Skeletal muscle satellite cell (primary cell): ENCODE results near the gene GRN. TPM values are rescaled to one million over a fixed set of nuclear protein-coding genes. Genes with fewer than 3 reads are reported as not detected.
A peak's percentile ranks its signal among the peaks of the same experiment; 100 is the strongest.

ENCODE experiments used
- H3K27me3 ChIP-seq: 2 replicates; pipeline ENCODE4 v1.7.0; 2013; ENCODE audit warnings: low read length; ENCODE audit not compliant: control insufficient read depth, insufficient read depth
- H3K36me3 ChIP-seq: 2 replicates; pipeline ENCODE4 v1.7.0; 2013; ENCODE audit warnings: mild to moderate bottlenecking, control low read depth, low read length; ENCODE audit not compliant: insufficient read depth
- H3K4me1 ChIP-seq: 2 replicates; pipeline ENCODE4 v1.7.0; 2013; ENCODE audit warnings: low read length; ENCODE audit not compliant: control insufficient read depth, insufficient read depth
- H3K4me2 ChIP-seq: 2 replicates; pipeline ENCODE4 v1.7.0; 2013; ENCODE audit warnings: mild to moderate bottlenecking, low read length
- H3K4me3 ChIP-seq: 2 replicates; pipeline ENCODE4 v1.7.0; 2013; ENCODE audit warnings: low read length
- H3K9ac ChIP-seq: 2 replicates; pipeline ENCODE4 v1.7.0; 2013; ENCODE audit warnings: mild to moderate bottlenecking, low read depth, low read length, moderate library complexity
- H3K9me3 ChIP-seq: replicated peaks from 2 replicates; pipeline ENCODE4 v1.7.0; 2013; ENCODE audit warnings: mild to moderate bottlenecking, control low read depth, low read length
- total RNA-seq: library from RNA; depleted of rRNA; stranded (reverse); fragments of >200 nt; gene quantifications from 2 replicates; pipeline ENCODE4 v1.2.3, GENCODE V29; 2012; rRNA removed

The GRN gene
- total RNA-seq, result 176 and 177 TPM in 2 replicates

DNA sequence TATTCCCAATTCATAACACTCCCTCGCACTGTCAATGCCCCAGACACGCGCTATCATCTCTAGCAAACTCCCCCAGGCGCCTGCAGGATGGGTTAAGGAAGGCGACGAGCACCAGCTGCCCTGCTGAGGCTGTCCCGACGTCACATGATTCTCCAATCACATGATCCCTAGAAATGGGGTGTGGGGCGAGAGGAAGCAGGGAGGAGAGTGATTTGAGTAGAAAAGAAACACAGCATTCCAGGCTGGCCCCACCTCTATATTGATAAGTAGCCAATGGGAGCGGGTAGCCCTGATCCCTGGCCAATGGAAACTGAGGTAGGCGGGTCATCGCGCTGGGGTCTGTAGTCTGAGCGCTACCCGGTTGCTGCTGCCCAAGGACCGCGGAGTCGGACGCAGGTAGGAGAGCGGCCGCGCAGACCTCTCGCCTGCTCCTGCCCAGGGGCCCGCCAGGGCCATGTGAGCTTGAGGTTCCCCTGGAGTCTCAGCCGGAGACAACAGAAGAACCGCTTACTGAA lies at the start of gene GRN:
GRN (plus strand) TSS at position 364 of the 515 bp plus-strand sequence. CDS start 3,863 bp downstream, outside the sequence.
- peak within 1 kb of the TSS; percentile 90 for H3K9ac ChIP-seq
- peaks cover 12% of the 10 kb centered on the region for H3K4me1 ChIP-seq
- H3K4me3 ChIP-seq, result peak within 1 kb of the TSS; percentile 92
- peak within 1 kb of the TSS; percentile 94 for H3K4me2 ChIP-seq
- no peaks in the 10 kb centered on the region for H3K36me3 ChIP-seq
- no peaks in the 10 kb centered on the region for H3K9me3 ChIP-seq
- H3K27me3 ChIP-seq, result no peaks in the 10 kb centered on the region

DNA sequence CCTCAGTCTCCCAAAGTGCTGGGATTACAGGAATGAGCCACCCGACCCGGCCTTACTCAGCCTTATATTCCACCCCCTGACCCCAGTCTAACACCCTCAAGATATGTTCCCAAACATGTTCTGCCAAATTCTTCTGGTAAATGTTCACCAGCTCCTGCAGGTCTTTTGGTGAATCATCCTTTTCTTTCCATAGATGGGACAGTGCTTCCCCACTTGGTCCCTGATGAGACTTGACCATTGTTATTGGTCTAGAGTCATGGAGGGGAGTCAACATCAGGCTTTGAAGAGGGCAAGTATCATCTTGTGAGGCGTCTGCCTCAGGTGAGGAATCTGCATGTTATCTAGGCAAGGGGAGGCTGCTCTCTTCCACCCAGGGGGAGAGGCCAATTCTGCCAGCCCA lies 47.1 kb upstream of the GRN start:
- H3K9me3 ChIP-seq, result no peaks in the 10 kb centered on the region
- H3K36me3 ChIP-seq, result no peaks in the 10 kb centered on the region
- peaks cover 36% of the 10 kb centered on the region for H3K27me3 ChIP-seq
- H3K9ac ChIP-seq, result no peak overlapping the region
- H3K4me2 ChIP-seq, result no peak overlapping the region
- H3K4me1 ChIP-seq, result no peaks in the 10 kb centered on the region
- H3K4me3 ChIP-seq, result no peak overlapping the region

DNA sequence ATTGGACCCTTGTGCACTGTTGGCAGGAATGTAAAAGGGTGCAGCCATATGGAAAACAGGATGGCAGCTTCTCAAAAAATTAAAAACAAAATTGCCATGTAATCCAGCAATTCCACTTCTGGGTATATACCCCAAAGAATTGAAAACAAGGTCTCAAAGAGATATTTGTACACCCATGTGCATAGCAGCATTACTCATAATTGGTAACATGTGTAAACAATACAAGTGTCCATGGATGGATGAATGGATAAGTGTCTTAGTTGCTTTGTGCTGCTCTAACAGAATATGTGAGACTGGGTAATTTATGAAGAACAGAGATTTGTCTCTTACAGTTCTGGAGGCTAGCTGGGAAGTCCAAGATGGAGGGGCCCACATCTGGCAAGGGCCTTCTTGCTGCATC lies 40.5 kb upstream of the GRN start:
- Histone ChIP-seq H3K36me3 (no peaks in the 10 kb centered on the region), H3K9me3 (no peaks in the 10 kb centered on the region), H3K27me3 (peaks cover 33% of the 10 kb centered on the region), H3K9ac (no peak overlapping the region), H3K4me1 (peaks cover 7% of the 10 kb centered on the region), H3K4me3 (no peak overlapping the region), H3K4me2 (no peak overlapping the region)

DNA sequence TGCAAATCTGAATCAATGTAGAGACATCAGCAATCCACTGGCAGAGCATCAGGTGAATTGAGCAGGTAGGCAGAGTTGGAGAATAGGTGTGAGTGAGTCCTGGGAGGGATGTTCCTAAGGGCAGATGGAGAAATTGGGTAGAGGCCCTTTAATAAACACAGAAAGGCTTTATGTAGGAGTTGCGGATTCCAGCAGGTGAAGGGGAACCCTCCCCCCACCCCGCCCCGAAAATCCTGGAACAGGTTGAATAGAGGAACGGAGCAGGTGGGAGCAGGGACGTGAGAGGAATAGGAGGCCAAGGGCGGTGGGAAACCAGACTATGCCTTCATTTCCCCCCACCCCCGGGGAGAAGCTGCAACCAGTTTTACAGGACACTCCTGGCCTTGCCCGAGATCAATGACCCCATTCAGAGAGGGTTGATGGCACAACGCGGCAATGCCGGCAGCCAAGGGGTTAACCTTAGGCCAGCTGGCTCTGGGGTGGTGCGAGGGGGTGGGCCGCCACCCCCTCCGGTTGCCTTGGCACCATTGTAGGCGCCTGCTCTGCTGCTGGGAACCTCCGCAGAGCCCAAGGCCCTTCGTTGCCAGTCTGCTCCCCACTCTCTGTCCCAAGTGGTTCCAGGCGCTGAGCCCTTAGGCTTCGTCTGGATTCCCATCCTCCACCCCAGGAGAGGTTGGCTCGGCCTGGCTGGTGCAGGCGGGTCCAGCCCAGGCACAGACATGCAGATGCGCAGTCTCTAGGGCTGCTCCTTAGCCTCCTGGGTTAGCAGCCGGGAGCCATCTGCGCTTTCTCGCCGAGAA lies 37.5 kb upstream of the GRN start:
- Histone ChIP-seq H3K9me3 (no peaks in the 10 kb centered on the region), H3K36me3 (no peaks in the 10 kb centered on the region), H3K4me2 (peak overlapping the region; percentile 87), H3K4me3 (no peak overlapping the region), H3K27me3 (peaks cover 36% of the 10 kb centered on the region), H3K4me1 (peaks cover 7% of the 10 kb centered on the region), H3K9ac (no peak overlapping the region)

DNA sequence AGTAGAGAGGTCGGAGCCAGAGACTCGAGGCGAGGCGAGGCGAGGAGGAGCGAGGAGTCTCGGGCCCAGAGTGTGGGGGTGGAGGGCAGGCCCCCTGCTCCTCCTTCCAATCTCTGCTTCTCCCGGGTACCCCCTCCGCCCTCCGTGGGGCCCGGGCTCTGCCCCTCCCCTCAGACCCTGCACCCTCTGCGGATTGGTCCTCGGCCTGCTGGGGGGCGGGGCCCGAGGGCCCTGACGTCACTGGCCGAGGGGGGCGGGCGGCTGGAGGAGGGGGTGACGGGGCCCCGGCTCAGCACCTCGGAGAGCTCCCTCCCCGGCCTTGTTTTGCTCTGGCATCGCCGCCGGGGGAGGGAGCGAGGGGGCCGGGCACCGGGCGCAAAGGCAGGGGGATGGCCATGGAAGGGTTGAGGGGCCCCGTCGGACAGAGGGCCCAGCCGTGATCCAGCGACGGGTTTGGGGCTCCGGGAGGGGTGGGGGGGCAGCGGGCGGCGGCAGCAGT lies 36.7 kb upstream of the GRN start, which contains the start of gene RUNDC3A:
RUNDC3A (plus strand) TSS at position 282 of the 499 bp plus-strand sequence. CDS start 232 bp downstream, outside the sequence.
- H3K4me3 ChIP-seq, result peak within 1 kb of the TSS; percentile 70
- H3K4me2 ChIP-seq, result peak within 1 kb of the TSS; percentile 87
- H3K27me3 ChIP-seq, result peaks cover 39% of the 10 kb centered on the region
- no peak within 1 kb of the TSS for H3K9ac ChIP-seq
- H3K9me3 ChIP-seq, result no peaks in the 10 kb centered on the region
- peaks cover 7% of the 10 kb centered on the region for H3K4me1 ChIP-seq
- H3K36me3 ChIP-seq, result no peaks in the 10 kb centered on the region

DNA sequence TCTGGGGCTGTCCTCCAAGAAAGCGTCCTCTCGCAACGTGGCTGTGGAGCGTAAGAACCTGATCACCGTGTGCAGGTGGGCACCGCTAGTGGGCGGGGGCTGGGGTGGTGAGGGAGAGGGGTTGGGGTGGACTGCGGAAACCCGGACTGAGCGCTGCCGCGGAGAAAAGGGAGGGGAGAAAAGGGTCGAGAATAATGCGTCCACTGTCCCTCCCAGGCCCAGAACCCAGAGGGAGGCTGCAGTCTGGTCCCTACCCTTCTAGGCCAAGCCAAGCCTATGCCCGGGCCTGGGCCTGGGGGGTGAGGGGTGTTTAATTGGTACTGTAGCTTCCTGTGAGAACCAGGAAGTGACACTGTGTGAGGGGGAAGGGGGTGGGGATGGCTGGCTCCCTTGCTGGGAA lies 36.2 kb upstream of the GRN start:
- H3K36me3 ChIP-seq, result no peaks in the 10 kb centered on the region
- no peak overlapping the region for H3K9ac ChIP-seq
- H3K4me1 ChIP-seq, result peaks cover 7% of the 10 kb centered on the region
- H3K27me3 ChIP-seq, result peaks cover 38% of the 10 kb centered on the region
- peak overlapping the region; percentile 19 for H3K4me3 ChIP-seq
- H3K9me3 ChIP-seq, result no peaks in the 10 kb centered on the region
- H3K4me2 ChIP-seq, result peak overlapping the region; percentile 87

DNA sequence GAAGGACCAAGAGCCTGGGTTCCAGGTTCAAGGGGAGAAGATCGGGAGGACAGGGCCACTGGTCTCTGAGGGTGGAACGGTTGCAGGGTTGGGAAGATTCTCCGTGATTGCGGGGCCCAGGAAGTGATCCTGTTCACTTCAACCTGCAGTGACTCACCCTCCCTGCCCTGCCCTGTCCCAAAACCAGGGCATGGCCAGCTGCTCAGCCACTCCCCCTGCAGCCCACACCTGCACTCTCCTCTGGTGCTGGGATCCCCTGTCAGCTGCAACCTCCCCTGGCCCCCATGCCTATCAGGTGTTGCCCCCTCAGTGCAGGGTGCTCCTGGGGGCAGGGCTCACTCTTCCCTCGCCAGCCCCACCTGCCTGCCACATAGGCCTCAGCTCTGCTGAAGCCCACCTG lies 35.6 kb upstream of the GRN start:
- peaks cover 7% of the 10 kb centered on the region for H3K4me1 ChIP-seq
- H3K9ac ChIP-seq, result no peak overlapping the region

DNA sequence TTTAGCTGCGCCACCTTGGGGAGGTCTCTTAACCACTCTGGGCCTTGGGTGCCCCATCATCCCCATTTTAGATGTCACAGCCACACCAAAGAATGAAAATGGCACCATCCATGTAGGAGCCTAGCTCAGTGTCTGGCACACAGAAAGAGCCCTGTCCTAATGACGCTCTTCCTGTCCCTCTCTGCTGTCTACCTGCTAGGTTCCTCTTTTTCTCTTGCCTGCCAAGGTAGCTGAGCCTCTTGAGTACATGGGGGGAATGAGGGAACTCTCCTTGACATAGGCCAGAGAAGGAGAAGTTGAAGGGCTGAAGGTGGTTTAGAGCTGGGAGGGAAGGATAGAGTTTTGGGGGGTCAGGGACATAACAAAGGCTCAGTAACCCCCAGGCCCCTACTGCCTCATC lies 34.9 kb upstream of the GRN start:
- Histone ChIP-seq H3K4me3 (no peak overlapping the region), H3K36me3 (no peaks in the 10 kb centered on the region), H3K9ac (no peak overlapping the region), H3K27me3 (peaks cover 47% of the 10 kb centered on the region), H3K9me3 (no peaks in the 10 kb centered on the region), H3K4me1 (peaks cover 7% of the 10 kb centered on the region), H3K4me2 (no peak overlapping the region)

More for the DNA sequence above, 35.6 kb upstream of the GRN start:
- H3K9me3 ChIP-seq, result no peaks in the 10 kb centered on the region
- no peak overlapping the region for H3K4me2 ChIP-seq
- H3K4me3 ChIP-seq, result no peak overlapping the region
- no peaks in the 10 kb centered on the region for H3K36me3 ChIP-seq
- H3K27me3 ChIP-seq, result peaks cover 41% of the 10 kb centered on the region

DNA sequence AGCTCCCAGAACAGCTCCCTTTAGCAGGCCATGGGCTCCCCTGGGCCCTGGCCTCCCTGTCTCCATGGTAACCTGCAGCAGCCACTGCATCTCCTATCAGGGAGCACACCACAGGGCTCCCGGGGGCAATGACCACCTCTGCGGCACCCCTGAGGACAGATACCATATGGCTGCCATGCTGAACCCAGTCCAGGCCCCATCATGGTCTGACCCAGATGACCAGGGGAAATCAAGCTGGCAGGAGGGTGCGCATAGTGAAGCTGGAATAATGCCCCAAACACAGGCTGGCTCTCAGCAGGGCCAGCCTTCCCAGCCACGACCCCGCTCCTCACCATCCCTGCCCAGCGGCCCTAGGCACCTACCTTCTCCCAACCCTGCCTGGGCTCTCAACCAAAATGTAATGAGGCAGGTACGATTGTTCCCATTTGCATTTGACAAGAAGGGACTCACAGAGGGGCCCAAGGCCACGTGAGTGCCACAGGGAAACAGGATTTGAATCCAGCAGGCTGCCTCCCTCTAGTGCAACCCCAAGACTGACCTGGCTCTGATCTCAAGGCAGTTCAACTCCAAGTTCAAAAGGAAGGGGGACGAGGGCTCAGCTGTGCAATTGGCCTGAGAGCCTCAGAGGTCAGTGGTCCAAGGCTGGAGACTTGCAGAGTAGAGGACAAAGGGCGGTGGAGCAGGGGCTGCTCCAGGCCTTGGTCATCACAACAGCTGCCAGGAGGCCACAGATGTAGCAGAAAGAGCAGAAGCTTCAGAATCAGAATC lies 34.3 kb upstream of the GRN start:
- H3K27me3 ChIP-seq, result peaks cover 45% of the 10 kb centered on the region
- H3K9me3 ChIP-seq, result no peaks in the 10 kb centered on the region

DNA sequence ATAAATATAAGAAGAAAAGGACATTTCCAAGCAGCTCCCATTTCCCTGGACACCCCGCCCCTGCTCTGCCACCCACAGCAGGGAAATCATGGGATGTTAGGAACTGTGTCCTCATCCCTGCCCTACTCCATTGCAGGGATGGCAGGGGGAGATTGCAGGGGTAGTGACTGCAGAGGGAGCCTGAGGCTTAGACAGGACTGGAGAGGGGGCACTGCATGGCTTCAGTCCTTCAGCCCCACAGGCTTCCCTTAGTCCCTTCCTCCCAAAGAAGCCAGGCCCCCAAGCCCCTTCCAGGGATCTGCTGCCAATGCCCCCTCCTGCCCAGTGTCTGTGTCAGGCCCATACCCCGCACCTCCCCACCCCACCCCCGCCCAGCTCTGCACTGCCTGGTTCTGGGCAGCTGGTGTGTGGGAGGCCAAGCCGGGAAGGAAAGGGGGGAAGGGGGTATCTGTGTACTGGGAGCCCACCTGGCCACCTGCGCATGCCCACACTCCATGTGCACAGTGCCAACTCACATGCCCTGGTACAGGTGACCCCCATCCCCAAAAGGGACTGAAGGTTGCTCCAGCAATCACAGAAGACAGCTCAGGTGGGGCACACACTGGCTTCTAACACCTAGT lies 33.4 kb upstream of the GRN start:
- Histone ChIP-seq H3K9me3 (no peaks in the 10 kb centered on the region), H3K4me1 (peaks cover 7% of the 10 kb centered on the region), H3K27me3 (peaks cover 53% of the 10 kb centered on the region)

More for the DNA sequence above, 34.3 kb upstream of the GRN start:
- Histone ChIP-seq H3K4me3 (no peak overlapping the region), H3K36me3 (no peaks in the 10 kb centered on the region), H3K4me2 (no peak overlapping the region), H3K4me1 (peaks cover 7% of the 10 kb centered on the region), H3K9ac (no peak overlapping the region)

More for the DNA sequence above, 33.4 kb upstream of the GRN start:
- Histone ChIP-seq H3K9ac (no peak overlapping the region), H3K36me3 (no peaks in the 10 kb centered on the region), H3K4me2 (no peak overlapping the region), H3K4me3 (no peak overlapping the region)
